ENCODE measurements around the gene CTLA4.

The CTLA4 gene

GRCh38 chr2:203893401-203893800, 25.8 kb downstream of the CTLA4 start:
- no peak for DNase-seq

- DNase-seq: no peak
Measured at GRCh38 chr2:203893840-203894239, 26.3 kb downstream of the CTLA4 start.

GRCh38 chr2:203894262-203894661, 26.7 kb downstream of the CTLA4 start:
- no peak for DNase-seq

GRCh38 chr2:203897544-203897943, 30.0 kb downstream of the CTLA4 start:
- DNase-seq: peak; percentile 76

- peak; percentile 76 for DNase-seq
Measured at GRCh38 chr2:203898657-203899056, 31.1 kb downstream of the CTLA4 start.

- DNase-seq: no peak
Measured at GRCh38 chr2:203900253-203900652, 32.7 kb downstream of the CTLA4 start.

GRCh38 chr2:203904022-203904421, 36.5 kb downstream of the CTLA4 start:
- no peak for DNase-seq

GRCh38 chr2:203905656-203906055, 38.1 kb downstream of the CTLA4 start:
- DNase-seq: no peak

- DNase-seq: peak; percentile 77
Measured at GRCh38 chr2:203908066-203908796, 40.7 kb downstream of the CTLA4 start.

GRCh38 chr2:203908797-203909185, 41.2 kb downstream of the CTLA4 start:
- DNase-seq: no peak

- peak; percentile 86 for DNase-seq
Measured at GRCh38 chr2:203909261-203909967, 41.8 kb downstream of the CTLA4 start.

- no peak for DNase-seq
Measured at GRCh38 chr2:203909974-203910373, 42.4 kb downstream of the CTLA4 start.

GRCh38 chr2:203913947-203914346, 46.4 kb downstream of the CTLA4 start:
- DNase-seq: no peak

GRCh38 chr2:203914546-203915182, 47.1 kb downstream of the CTLA4 start:
- no peak for DNase-seq

- no peak for DNase-seq
Measured at GRCh38 chr2:203915256-203915655, 47.7 kb downstream of the CTLA4 start.

- DNase-seq: no peak
Measured at GRCh38 chr2:203916756-203917155, 49.2 kb downstream of the CTLA4 start.

- DNase-seq: no peak
Measured at GRCh38 chr2:203918264-203918663, 50.7 kb downstream of the CTLA4 start.

GRCh38 chr2:203918839-203919238, 51.3 kb downstream of the CTLA4 start:
- no peak for DNase-seq
